ENCODE measurements around the gene SLC25A40.

- TF ChIP-seq ZBTB26 (CRISPR knock-in tag; IDR thresholded peaks at IDR 0.05; ENCODE audit: borderline replicate concordance) (no peak), CTCF (CRISPR knock-in tag; IDR thresholded peaks at IDR 0.05) (no peak), SMC3 (IDR thresholded peaks at IDR 0.05; ENCODE audit: low read length) (no peak), ZC3H4 (CRISPR knock-in tag; IDR thresholded peaks at IDR 0.05; ENCODE audit: borderline replicate concordance) (no peak), E2F1 (CRISPR knock-in tag; IDR thresholded peaks at IDR 0.05) (no peak), RAD21 (CRISPR knock-in tag; IDR thresholded peaks at IDR 0.05) (no peak), NR1H2 (CRISPR knock-in tag; IDR thresholded peaks at IDR 0.05; ENCODE audit: borderline replicate concordance, low read depth) (no peak), BRF2 (CRISPR knock-in tag; IDR thresholded peaks at IDR 0.05) (no peak)
Measured at GRCh38 chr7:87876869-87877234, 692 bp upstream of the SLC25A40 start.

Data from HepG2 (cell line).